GM10266 (cell line): ENCODE data around the gene TYW5.

ENCODE experiments used
- DNase-seq: peaks from one replicate; pipeline ENCODE4 v3.0.0; 2012; ENCODE audit errors: extremely low spot score
- CTCF ChIP-seq: IDR thresholded peaks from 2 replicates; pipeline ENCODE4 v1.5.1; 2012; ENCODE audit warnings: mild to moderate bottlenecking, low read depth; ENCODE audit not compliant: control insufficient read depth, insufficient read depth; ENCODE audit errors: missing control alignments

TYW5 gene

GRCh38 chr2:199958014-199958413, 2.7 kb upstream of the TYW5 start:
- no peak for TF ChIP-seq CTCF
- DNase-seq = no peak

GRCh38 chr2:199956062-199956380, 730 bp upstream of the TYW5 start:
- DNase-seq = peak; percentile 12
- TF ChIP-seq CTCF = no peak

GRCh38 chr2:199955007-199955338, 318 bp downstream of the TYW5 start:
- no peak for TF ChIP-seq CTCF
- peak; percentile 66 for DNase-seq

- no peak for DNase-seq
- TF ChIP-seq CTCF = no peak
Observed at GRCh38 chr2:199951023-199951422, 4.3 kb downstream of the TYW5 start.

GRCh38 chr2:199950396-199950795, 4.9 kb downstream of the TYW5 start:
- no peak for DNase-seq
- no peak for TF ChIP-seq CTCF

GRCh38 chr2:199946836-199947235, 8.5 kb downstream of the TYW5 start:
- no peak for TF ChIP-seq CTCF

GRCh38 chr2:199946196-199946595, 9.1 kb downstream of the TYW5 start:
- DNase-seq = no peak
- TF ChIP-seq CTCF = no peak

More at GRCh38 chr2:199946836-199947235, 8.5 kb downstream of the TYW5 start:
- DNase-seq = no peak
